Nephron progenitor cell (in vitro differentiated cells): ENCODE data around the gene MAP7D2.

Experiments used
- DNase-seq: peaks from one replicate; pipeline ENCODE4 v3.0.0; 2021
- H3K27ac Mint-ChIP-seq: 2 replicates; pipeline ENCODE4 v1.8.0; 2021; ENCODE audit warnings: mild to moderate bottlenecking, moderate library complexity, mixed read lengths
- H3K27me3 Mint-ChIP-seq: 2 replicates; pipeline ENCODE4 v1.8.0; 2021; ENCODE audit warnings: mild to moderate bottlenecking, low read depth, mixed read lengths; ENCODE audit not compliant: poor library complexity
- H3K36me3 Mint-ChIP-seq: 2 replicates; pipeline ENCODE4 v1.8.0; 2021; ENCODE audit warnings: low read depth, mixed read lengths
- H3K4me1 Mint-ChIP-seq: 2 replicates; pipeline ENCODE4 v1.8.0; 2021; ENCODE audit warnings: mixed read lengths
- H3K4me3 Mint-ChIP-seq: 2 replicates; pipeline ENCODE4 v1.8.0; 2021; ENCODE audit warnings: mild to moderate bottlenecking, moderate library complexity, mixed read lengths
- H3K9me3 Mint-ChIP-seq: 2 replicates; pipeline ENCODE4 v1.8.0; 2021; ENCODE audit warnings: mild to moderate bottlenecking, moderate library complexity, mixed read lengths
- TF ChIP-seq, protein P1 (sequence below): fragments of 200-600 bp; sonication (generic); IDR thresholded peaks from 2 replicates; pipeline ENCODE4 v1.5.0; 2021; ENCODE audit warnings: antibody characterized with exemption

Gene MAP7D2

DNA sequence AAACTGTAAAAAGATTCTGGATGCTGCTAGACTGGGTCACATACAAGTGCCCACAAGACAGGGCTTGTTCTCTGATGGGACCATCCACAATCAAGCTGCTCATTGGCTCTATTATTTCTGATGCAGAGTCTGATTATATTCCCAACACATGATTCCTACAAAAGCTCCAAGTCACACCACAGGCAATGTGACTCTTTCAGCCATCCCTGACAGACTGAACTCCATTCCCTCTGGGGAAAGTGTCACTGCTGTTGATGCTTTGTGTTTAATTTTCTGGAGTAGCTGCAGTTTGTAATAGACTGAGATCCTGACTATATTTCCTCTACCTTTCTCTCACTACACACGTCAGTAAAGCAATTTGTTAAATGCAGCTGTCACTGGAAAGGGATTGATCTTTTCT, 70.5 kb downstream of the MAP7D2 start:
- Mint-ChIP-seq H3K4me1 (no peaks in the 10 kb centered on the region), H3K27ac (no peak overlapping the region)
- no peak for DNase-seq

DNA sequence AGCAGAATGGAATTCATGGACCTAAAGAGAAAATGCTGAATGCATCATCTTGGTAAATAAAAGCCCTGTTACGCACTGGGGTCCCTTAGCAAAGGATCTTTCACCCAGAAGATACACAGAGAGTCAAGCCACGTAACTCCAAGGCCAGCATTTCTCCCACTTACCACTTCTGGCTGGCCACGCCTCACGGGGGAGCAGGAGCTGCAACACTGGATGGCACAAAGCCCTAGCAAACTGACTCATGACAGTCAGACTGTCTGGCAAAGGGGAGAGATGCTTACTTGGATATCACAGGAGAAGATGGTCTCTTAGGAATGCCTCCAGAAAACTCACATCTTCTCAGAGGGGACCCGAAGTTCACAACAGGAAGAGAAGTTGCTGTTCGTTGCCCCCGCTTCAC, 74.5 kb downstream of the MAP7D2 start:
- no peak overlapping the region for H3K27ac Mint-ChIP-seq
- no peaks in the 10 kb centered on the region for H3K4me1 Mint-ChIP-seq
- no peak overlapping the region for H3K4me3 Mint-ChIP-seq
- peaks cover 4% of the 10 kb centered on the region for H3K36me3 Mint-ChIP-seq
- DNase-seq = no peak
- H3K27me3 Mint-ChIP-seq = peaks cover 10% of the 10 kb centered on the region
- peaks cover 52% of the 10 kb centered on the region for H3K9me3 Mint-ChIP-seq
- TF ChIP-seq, protein P1, sequence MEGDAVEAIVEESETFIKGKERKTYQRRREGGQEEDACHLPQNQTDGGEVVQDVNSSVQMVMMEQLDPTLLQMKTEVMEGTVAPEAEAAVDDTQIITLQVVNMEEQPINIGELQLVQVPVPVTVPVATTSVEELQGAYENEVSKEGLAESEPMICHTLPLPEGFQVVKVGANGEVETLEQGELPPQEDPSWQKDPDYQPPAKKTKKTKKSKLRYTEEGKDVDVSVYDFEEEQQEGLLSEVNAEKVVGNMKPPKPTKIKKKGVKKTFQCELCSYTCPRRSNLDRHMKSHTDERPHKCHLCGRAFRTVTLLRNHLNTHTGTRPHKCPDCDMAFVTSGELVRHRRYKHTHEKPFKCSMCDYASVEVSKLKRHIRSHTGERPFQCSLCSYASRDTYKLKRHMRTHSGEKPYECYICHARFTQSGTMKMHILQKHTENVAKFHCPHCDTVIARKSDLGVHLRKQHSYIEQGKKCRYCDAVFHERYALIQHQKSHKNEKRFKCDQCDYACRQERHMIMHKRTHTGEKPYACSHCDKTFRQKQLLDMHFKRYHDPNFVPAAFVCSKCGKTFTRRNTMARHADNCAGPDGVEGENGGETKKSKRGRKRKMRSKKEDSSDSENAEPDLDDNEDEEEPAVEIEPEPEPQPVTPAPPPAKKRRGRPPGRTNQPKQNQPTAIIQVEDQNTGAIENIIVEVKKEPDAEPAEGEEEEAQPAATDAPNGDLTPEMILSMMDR = no peak

More for the DNA sequence above, 70.5 kb downstream of the MAP7D2 start:
- Mint-ChIP-seq H3K9me3 (peaks cover 61% of the 10 kb centered on the region), H3K36me3 (no peaks in the 10 kb centered on the region), H3K4me3 (no peak overlapping the region), H3K27me3 (peaks cover 9% of the 10 kb centered on the region)
- TF ChIP-seq, protein P1 = no peak

DNA sequence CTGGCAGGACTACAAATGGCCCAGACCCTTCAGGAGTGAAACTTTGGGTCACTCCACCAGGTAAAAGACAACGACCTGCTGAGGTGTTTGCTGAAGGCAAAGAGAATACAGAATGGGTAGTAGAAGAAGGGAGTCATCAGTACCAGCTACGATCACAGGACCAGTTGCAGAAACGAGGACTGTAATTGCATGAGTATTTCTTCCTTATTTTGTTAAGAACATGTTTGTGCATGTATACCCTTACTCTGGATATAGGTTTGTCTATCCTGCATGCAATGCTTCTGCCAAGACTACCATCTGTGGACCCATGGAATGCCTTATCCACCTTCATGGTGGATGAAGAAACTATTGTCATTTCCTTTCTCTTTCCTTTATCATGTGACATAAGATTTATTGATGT, 77.7 kb downstream of the MAP7D2 start:
- Mint-ChIP-seq H3K9me3 (peaks cover 53% of the 10 kb centered on the region), H3K4me3 (no peak overlapping the region), H3K27me3 (peaks cover 5% of the 10 kb centered on the region), H3K36me3 (peaks cover 5% of the 10 kb centered on the region), H3K4me1 (no peaks in the 10 kb centered on the region), H3K27ac (no peak overlapping the region)
- TF ChIP-seq, protein P1 = no peak
- no peak for DNase-seq

DNA sequence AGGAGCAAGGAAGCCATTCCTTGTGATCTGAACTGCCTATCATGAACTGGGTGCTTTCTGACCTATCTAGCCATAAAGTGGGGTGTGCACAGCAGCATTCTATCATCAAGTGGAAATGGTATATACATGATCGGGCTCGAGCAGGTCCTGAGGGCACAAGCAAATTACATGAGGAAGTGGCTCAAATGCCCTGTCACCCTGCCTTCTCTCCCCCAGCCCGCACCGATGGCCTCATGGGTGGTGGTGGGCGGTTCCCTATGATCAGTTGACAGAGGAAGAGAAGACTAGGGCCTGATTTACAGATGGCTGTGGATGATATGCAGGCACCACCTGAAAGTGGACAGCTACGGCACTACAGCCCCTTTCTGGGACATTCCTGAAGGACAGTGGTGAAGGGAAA, 79.5 kb downstream of the MAP7D2 start:
- Mint-ChIP-seq H3K27ac (no peak overlapping the region), H3K9me3 (peaks cover 46% of the 10 kb centered on the region), H3K27me3 (peaks cover 9% of the 10 kb centered on the region), H3K36me3 (peaks cover 5% of the 10 kb centered on the region), H3K4me3 (no peak overlapping the region), H3K4me1 (no peaks in the 10 kb centered on the region)
- DNase-seq = no peak
- TF ChIP-seq, protein P1 = no peak

DNA sequence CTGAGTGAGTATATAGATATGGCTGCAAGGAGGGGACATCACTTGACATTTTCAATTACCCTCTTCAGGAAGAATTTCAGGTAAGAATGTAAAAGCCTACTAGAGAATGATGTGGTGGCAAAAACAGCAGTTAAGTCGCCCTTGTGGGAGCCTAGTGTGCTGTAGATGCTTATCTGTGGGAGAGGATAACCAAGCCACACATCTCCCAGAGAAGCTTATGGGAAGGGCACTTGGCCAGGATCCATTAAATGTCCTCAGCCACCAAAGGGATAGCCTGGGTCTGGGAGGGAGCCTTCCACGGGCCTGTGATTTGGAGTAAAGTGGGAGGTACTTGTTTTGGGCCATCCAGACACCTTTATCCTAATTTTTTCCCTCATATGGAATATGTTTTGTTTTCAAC, 84.5 kb downstream of the MAP7D2 start:
- Mint-ChIP-seq H3K27ac (no peak overlapping the region), H3K36me3 (peaks cover under 1% of the 10 kb centered on the region), H3K4me3 (no peak overlapping the region), H3K9me3 (peaks cover 48% of the 10 kb centered on the region), H3K27me3 (peaks cover 4% of the 10 kb centered on the region), H3K4me1 (no peaks in the 10 kb centered on the region)
- TF ChIP-seq, protein P1 = no peak
- DNase-seq = no peak

DNA sequence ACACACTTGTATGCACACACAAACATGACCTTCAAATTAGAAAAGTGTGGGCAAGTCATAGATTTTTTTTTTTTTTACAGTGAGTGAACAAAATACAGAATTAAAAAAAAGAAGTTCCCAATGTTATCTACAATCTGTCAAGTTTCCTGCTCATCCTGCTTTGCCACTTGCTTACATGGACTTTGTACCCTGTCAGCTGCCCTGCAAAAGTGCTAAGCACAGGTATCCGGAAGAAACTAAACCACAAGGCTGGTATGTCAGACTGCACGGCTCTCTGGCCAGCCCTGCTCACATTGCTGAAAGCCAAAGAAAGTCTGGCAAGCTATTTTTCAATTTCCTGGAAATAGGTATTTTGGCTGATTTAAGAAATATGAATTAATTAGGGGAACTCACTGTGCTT, 87.0 kb downstream of the MAP7D2 start:
- H3K9me3 Mint-ChIP-seq = peaks cover 49% of the 10 kb centered on the region
- DNase-seq = no peak

More for the DNA sequence above, 87.0 kb downstream of the MAP7D2 start:
- no peak overlapping the region for H3K4me3 Mint-ChIP-seq
- peaks cover 4% of the 10 kb centered on the region for H3K36me3 Mint-ChIP-seq
- H3K4me1 Mint-ChIP-seq = no peaks in the 10 kb centered on the region
- H3K27ac Mint-ChIP-seq = no peak overlapping the region
- peaks cover 4% of the 10 kb centered on the region for H3K27me3 Mint-ChIP-seq
- TF ChIP-seq, protein P1 = no peak
